ENCODE measurements around the gene H1-8.
"Not testable (repeated sequence)": the region's sequence is repeated elsewhere in the genome, so short reads cannot be mapped to it uniquely, and the experiment has no call there.

Gene H1-8

GRCh38 chr3:129515108-129515820 lies 27.7 kb upstream of the H1-8 start:
- DNase-seq (ENCODE audit: low read depth), result not testable (repeated sequence)

GRCh38 chr3:129515821-129516432 lies 27.0 kb upstream of the H1-8 start:
- not testable (repeated sequence) for DNase-seq (ENCODE audit: low read depth)

- DNase-seq (ENCODE audit: low read depth), result no peak
Measured at GRCh38 chr3:129517516-129517915, 25.5 kb upstream of the H1-8 start.

GRCh38 chr3:129518038-129518561 lies 24.9 kb upstream of the H1-8 start:
- no peak for DNase-seq (ENCODE audit: low read depth)

- no peak for DNase-seq (ENCODE audit: low read depth)
Measured at GRCh38 chr3:129518581-129518980, 24.4 kb upstream of the H1-8 start.

GRCh38 chr3:129519449-129519848 lies 23.5 kb upstream of the H1-8 start:
- DNase-seq (ENCODE audit: low read depth), result no peak

GRCh38 chr3:129519896-129520715 lies 22.9 kb upstream of the H1-8 start:
- no peak for DNase-seq (ENCODE audit: low read depth)

- no peak for DNase-seq (ENCODE audit: low read depth)
Measured at GRCh38 chr3:129520960-129521359, 22.0 kb upstream of the H1-8 start.

GRCh38 chr3:129521611-129522010 lies 21.4 kb upstream of the H1-8 start:
- DNase-seq (ENCODE audit: low read depth), result no peak

GRCh38 chr3:129522953-129523352 lies 20.0 kb upstream of the H1-8 start:
- no peak for DNase-seq (ENCODE audit: low read depth)

GRCh38 chr3:129524081-129524480 lies 18.9 kb upstream of the H1-8 start:
- no peak for DNase-seq (ENCODE audit: low read depth)

- DNase-seq (ENCODE audit: low read depth), result no peak
Measured at GRCh38 chr3:129525341-129525968, 17.5 kb upstream of the H1-8 start.

- DNase-seq (ENCODE audit: low read depth), result no peak
Measured at GRCh38 chr3:129526121-129526900, 16.7 kb upstream of the H1-8 start.

GRCh38 chr3:129527262-129527661 lies 15.7 kb upstream of the H1-8 start:
- no peak for DNase-seq (ENCODE audit: low read depth)

- no peak for DNase-seq (ENCODE audit: low read depth)
Measured at GRCh38 chr3:129528589-129529100, 14.3 kb upstream of the H1-8 start, which contains the start of gene RHO. Gene RHO (plus strand): TSS chr3:129528639. CDS start chr3:129528734, 95 bp downstream.

- no peak for DNase-seq (ENCODE audit: low read depth)
Measured at GRCh38 chr3:129529436-129530210, 13.4 kb upstream of the H1-8 start.

GRCh38 chr3:129530251-129530791 lies 12.7 kb upstream of the H1-8 start:
- no peak for DNase-seq (ENCODE audit: low read depth)

GRCh38 chr3:129530821-129531220 lies 12.2 kb upstream of the H1-8 start:
- DNase-seq (ENCODE audit: low read depth), result no peak

GRCh38 chr3:129531699-129532098 lies 11.3 kb upstream of the H1-8 start:
- no peak for DNase-seq (ENCODE audit: low read depth)

- DNase-seq (ENCODE audit: low read depth), result no peak
Measured at GRCh38 chr3:129532261-129532660, 10.7 kb upstream of the H1-8 start.

All from activated T-cell treated with anti-CD3 and anti-CD28 coated beads for 48 hours (primary cell).